Hematopoietic multipotent progenitor cell treated with erythropoietin and hydrocortisone succinate and interleukin-3 and kit ligand, for 4 days (in vitro differentiated cells): ENCODE measurements around the gene RAB3C.
A peak's percentile ranks its signal among the peaks of the same experiment; 100 is the strongest.
"Not testable (repeated sequence)": the region's sequence is repeated elsewhere in the genome, so short reads cannot be mapped to it uniquely, and the experiment has no call there.

Experiments
- DNase-seq: peaks from one replicate; pipeline ENCODE4 v3.0.0-alpha.2; 2015

The RAB3C gene

GRCh38 chr5:58680503-58680902, 97.6 kb downstream of the RAB3C start:
- no peak for DNase-seq

GRCh38 chr5:58681943-58682342, 99.1 kb downstream of the RAB3C start:
- DNase-seq: no peak

GRCh38 chr5:58683567-58683966, 100.7 kb downstream of the RAB3C start:
- no peak for DNase-seq

- no peak for DNase-seq
Observed at GRCh38 chr5:58687079-58687478, 104.2 kb downstream of the RAB3C start.

GRCh38 chr5:58687595-58687994, 104.7 kb downstream of the RAB3C start:
- DNase-seq: no peak

- not testable (repeated sequence) for DNase-seq
Observed at GRCh38 chr5:58699088-58699761, 116.3 kb downstream of the RAB3C start.

GRCh38 chr5:58699762-58700118, 116.9 kb downstream of the RAB3C start:
- no peak for DNase-seq

GRCh38 chr5:58703925-58704555, 121.2 kb downstream of the RAB3C start:
- peak; percentile 82 for DNase-seq

- no peak for DNase-seq
Observed at GRCh38 chr5:58706736-58707135, 123.9 kb downstream of the RAB3C start.

- no peak for DNase-seq
Observed at GRCh38 chr5:58708456-58708855, 125.6 kb downstream of the RAB3C start.

GRCh38 chr5:58710425-58710824, 127.5 kb downstream of the RAB3C start:
- DNase-seq: not testable (repeated sequence)

- DNase-seq: no peak
Observed at GRCh38 chr5:58710871-58711270, 128.0 kb downstream of the RAB3C start.

- DNase-seq: no peak
Observed at GRCh38 chr5:58711965-58712364, 129.1 kb downstream of the RAB3C start.

GRCh38 chr5:58714046-58714445, 131.2 kb downstream of the RAB3C start:
- DNase-seq: no peak

GRCh38 chr5:58715997-58716656, 133.3 kb downstream of the RAB3C start:
- DNase-seq: no peak

- DNase-seq: no peak
Observed at GRCh38 chr5:58716713-58717112, 133.8 kb downstream of the RAB3C start.

- no peak for DNase-seq
Observed at GRCh38 chr5:58717303-58718007, 134.6 kb downstream of the RAB3C start.

- no peak for DNase-seq
Observed at GRCh38 chr5:58718269-58718978, 135.5 kb downstream of the RAB3C start.

- no peak for DNase-seq
Observed at GRCh38 chr5:58722160-58722559, 139.3 kb downstream of the RAB3C start.

GRCh38 chr5:58724992-58725391, 142.1 kb downstream of the RAB3C start:
- DNase-seq: no peak

- DNase-seq: no peak
Observed at GRCh38 chr5:58731641-58732040, 148.8 kb downstream of the RAB3C start.

- DNase-seq: no peak
Observed at GRCh38 chr5:58735637-58736036, 152.8 kb downstream of the RAB3C start.

GRCh38 chr5:58736214-58736613, 153.3 kb downstream of the RAB3C start:
- DNase-seq: no peak
